Keratinocyte (primary cell): ENCODE results near the gene TGOLN2. TPM values are rescaled to one million over a fixed set of nuclear protein-coding genes. Genes with fewer than 3 reads are reported as not detected.

Experiments
- DNase-seq: peaks from one replicate; pipeline ENCODE4 v3.0.0-alpha.2; 2011; ENCODE audit warnings: low read depth, missing footprints, low spot score
- FAIRE-seq: peaks from 2 replicates; lab custom pipeline; 2011; peaks lifted over from hg19 to GRCh38; lab: Jason Lieb, UNC
- H2AFZ ChIP-seq: 2 replicates; pipeline ENCODE4 v1.6.0; 2012; ENCODE audit warnings: low read length, control low read depth, inconsistent platforms; ENCODE audit not compliant: control insufficient read depth
- H3K27ac ChIP-seq: 2 replicates; pipeline ENCODE4 v1.5.1; 2011; ENCODE audit warnings: low read length; ENCODE audit not compliant: control insufficient read depth, insufficient read depth
- H3K27me3 ChIP-seq: 3 replicates; pipeline ENCODE4 v1.6.0; 2011; ENCODE audit warnings: low read length; ENCODE audit not compliant: control insufficient read depth, insufficient read depth; ENCODE audit errors: extremely low read depth
- H3K36me3 ChIP-seq, 2 experiments: 2 replicates in 1 of 2; 3 replicates in 1 of 2; pipeline ENCODE4 v1.5.1; 2011; ENCODE audit warnings: low read length in 2 of 2, mild to moderate bottlenecking in 1 of 2; ENCODE audit not compliant: control insufficient read depth in 2 of 2, insufficient read depth in 2 of 2; ENCODE audit errors: extremely low read depth in 1 of 2
- H3K4me1 ChIP-seq: 3 replicates; pipeline ENCODE4 v1.5.1; 2011; ENCODE audit warnings: low read length; ENCODE audit not compliant: control insufficient read depth, insufficient read depth; ENCODE audit errors: extremely low read depth
- H3K4me2 ChIP-seq: 3 replicates; pipeline ENCODE4 v1.6.0; 2011; ENCODE audit warnings: low read depth, low read length; ENCODE audit not compliant: control insufficient read depth, insufficient read depth; ENCODE audit errors: extremely low read depth
- H3K4me3 ChIP-seq, 3 experiments: fragments of 200-600 bp in 1 of 3; sonication (generic) in 1 of 3; 2 replicates in 2 of 3; 3 replicates in 1 of 3; pipeline ENCODE4 v1.5.1; 2011 to 2016; ENCODE audit warnings: low read length in 3 of 3, mild to moderate bottlenecking in 3 of 3, control low read depth in 2 of 3, inconsistent platforms in 1 of 3, low read depth in 1 of 3, mixed read lengths in 1 of 3, mixed run types in 1 of 3, moderate library complexity in 1 of 3; ENCODE audit not compliant: control insufficient read depth in 2 of 3, insufficient read depth in 2 of 3; ENCODE audit errors: extremely low read depth in 1 of 3
- H3K79me2 ChIP-seq: 2 replicates; pipeline ENCODE4 v1.6.0; 2012; ENCODE audit warnings: low read length; ENCODE audit not compliant: control insufficient read depth, insufficient read depth
- H3K9ac ChIP-seq: 3 replicates; pipeline ENCODE4 v1.6.0; 2011; ENCODE audit warnings: low read length; ENCODE audit not compliant: control insufficient read depth, insufficient read depth; ENCODE audit errors: extremely low read depth
- H3K9me1 ChIP-seq: 3 replicates; pipeline ENCODE4 v1.6.0; 2011; ENCODE audit warnings: low read length; ENCODE audit not compliant: control insufficient read depth, insufficient read depth; ENCODE audit errors: extremely low read depth
- H3K9me3 ChIP-seq: 2 replicates; pipeline ENCODE4 v1.5.1; 2012; ENCODE audit warnings: low read depth, low read length; ENCODE audit not compliant: control insufficient read depth
- H4K20me1 ChIP-seq: 3 replicates; pipeline ENCODE4 v1.6.0; 2011; ENCODE audit warnings: low read length; ENCODE audit not compliant: control insufficient read depth, insufficient read depth; ENCODE audit errors: extremely low read depth
- CTCF ChIP-seq, 3 experiments: IDR thresholded peaks in 1 of 3; conservative IDR thresholded peaks in 1 of 3; optimal IDR thresholded peaks in 1 of 3; 2 replicates in 2 of 3; 3 replicates in 1 of 3; pipeline versions ENCODE3 to v1.5.1; 2011; ENCODE audit warnings: low read length in 3 of 3, mild to moderate bottlenecking in 3 of 3, moderate library complexity in 2 of 3, control low read depth in 1 of 3, inconsistent platforms in 1 of 3; ENCODE audit not compliant: insufficient read depth in 2 of 3; ENCODE audit errors: extremely low read depth in 1 of 3
- EZH2 ChIP-seq: IDR thresholded peaks from one replicate; pipeline ENCODE4 v1.6.1; 2012; ENCODE audit warnings: inconsistent platforms, mild to moderate bottlenecking, low read length, moderate library complexity
- dilution Hi-C: fragments of 300-500 bp; cut with MboI; formaldehyde crosslinking; loops from one replicate; pipeline ENCODE4 v1.7.0; 2020; ENCODE audit warnings: low sequenced_read_pairs; ENCODE audit not compliant: extremely low pct_ligation_motif_present
- polyA minus RNA-seq, 3 experiments: library from RNA; depleted of rRNA, polyadenylated mRNA; stranded (reverse); fragments of >200 nt; gene quantifications; 1 replicate in 1 of 3; 2 replicates in 1 of 3; 3 replicates in 1 of 3; pipeline ENCODE4 v1.2.3, GENCODE V29; 2011
- polyA plus RNA-seq, 5 experiments: library from polyadenylated mRNA; depleted of rRNA in 3 of 5; stranded (reverse) in 3 of 5; stranded (forward) in 1 of 5; unstranded in 1 of 5; fragments of >200 nt; gene quantifications; 1 replicate in 1 of 5; 2 replicates in 3 of 5; 3 replicates in 1 of 5; pipeline versions ENCODE4 v1.2.1 to v1.2.3, GENCODE V29; 2011 to 2012; ENCODE audit warnings: missing spikeins in 2 of 5, low read depth in 1 of 5, low replicate concordance in 1 of 5

TGOLN2 gene
- polyA plus RNA-seq: 35.4 to 46.9 TPM (median 43.3 TPM) in 3 replicates
- polyA plus RNA-seq (2011; ENCODE audit: low read depth): 9.8 TPM
- polyA plus RNA-seq (2011; cell fraction: cytosol; rRNA removed): 16.9 and 22.4 TPM in 2 replicates
- 87.5 and 99.4 TPM in 2 replicates for polyA plus RNA-seq (2011; cell fraction: nucleus; rRNA removed)
- polyA plus RNA-seq (2012; ENCODE audit: low replicate concordance): 16.7 and 36.0 TPM in 2 replicates
- polyA minus RNA-seq: 28.3 to 43.4 TPM (median 33.0 TPM) in 3 replicates
- polyA minus RNA-seq (2011; cell fraction: cytosol; rRNA and poly(A)+ RNA removed): 33.8 TPM
- 47.8 and 76.7 TPM in 2 replicates for polyA minus RNA-seq (2011; cell fraction: nucleus; rRNA and poly(A)+ RNA removed)

- no peak for FAIRE-seq
Measured at GRCh38 chr2:85327822-85328617, at the start of gene TGOLN2. Gene TGOLN2, minus strand, starts transcription at chr2:85327989. Its CDS starts 27 bp downstream, at chr2:85327962.

GRCh38 chr2:85377083-85377482, 49.3 kb upstream of the TGOLN2 start:
- H3K9me3 ChIP-seq: no peaks in the 10 kb centered on the region
- no peaks in the 10 kb centered on the region for H3K79me2 ChIP-seq
- no peaks in the 10 kb centered on the region for H3K9me1 ChIP-seq
- H3K36me3 ChIP-seq: no peaks in the 10 kb centered on the region
- no peak overlapping the region for H3K4me3 ChIP-seq
- peak overlapping the region; percentile 29 for H3K4me2 ChIP-seq
- H3K4me1 ChIP-seq: peaks cover 33% of the 10 kb centered on the region
- no peak overlapping the region for H3K9ac ChIP-seq
- TF ChIP-seq CTCF (optimal IDR thresholded peaks at IDR 0.05 in 1 of 3, IDR thresholded peaks at IDR 0.05 in 1 of 3, conservative IDR thresholded peaks at IDR 0.05 in 1 of 3; ENCODE audit: extremely low read depth in 1 of 3, insufficient read depth in 2 of 3, low read length in 3 of 3) (no peak), EZH2 (no peak)
- FAIRE-seq (no peak), DNase-seq (no peak)
- H3K27me3 ChIP-seq: no peaks in the 10 kb centered on the region
- no peak overlapping the region for H3K27ac ChIP-seq
- dilution Hi-C loops: no loop called here
- no peaks in the 10 kb centered on the region for H4K20me1 ChIP-seq
- H2AFZ ChIP-seq: no peak overlapping the region

More at GRCh38 chr2:85327822-85328617, at the start of gene TGOLN2:
- peaks cover 18% of the 10 kb centered on the region for H3K4me1 ChIP-seq
- peak within 1 kb of the TSS; percentile 83 for H3K4me2 ChIP-seq
- DNase-seq: peak; percentile 46
- H3K36me3 ChIP-seq: peaks cover 14 to 15% of the 10 kb centered on the region in 2 experiments
- peak within 1 kb of the TSS; percentile 97 for H2AFZ ChIP-seq
- H3K79me2 ChIP-seq: peaks cover 39% of the 10 kb centered on the region
- H3K9me1 ChIP-seq: peaks cover 2% of the 10 kb centered on the region
- peak within 1 kb of the TSS; percentile 91 for H3K9ac ChIP-seq
- H4K20me1 ChIP-seq: peaks cover 12% of the 10 kb centered on the region
- H3K27ac ChIP-seq: peak within 1 kb of the TSS; percentile 91
- H3K27me3 ChIP-seq: no peaks in the 10 kb centered on the region
- dilution Hi-C loops: no loop called here
- TF ChIP-seq CTCF (optimal IDR thresholded peaks at IDR 0.05 in 1 of 3, IDR thresholded peaks at IDR 0.05 in 1 of 3, conservative IDR thresholded peaks at IDR 0.05 in 1 of 3; ENCODE audit: extremely low read depth in 1 of 3, insufficient read depth in 2 of 3, low read length in 3 of 3): no peak
- no peak for TF ChIP-seq EZH2
- H3K4me3 ChIP-seq: peak within 1 kb of the TSS; percentile 69 to 87 (median 85)
- H3K9me3 ChIP-seq: no peaks in the 10 kb centered on the region
